ENCODE data around the gene CFAP46. TPM values are rescaled to one million over a fixed set of nuclear protein-coding genes. Genes with fewer than 3 reads are reported as not detected.

The CFAP46 gene
- total and polyA plus RNA-seq, 2 of the 4 experiments (the other 2 are of a cell fraction) = 1.3 to 1.8 TPM

DNA sequence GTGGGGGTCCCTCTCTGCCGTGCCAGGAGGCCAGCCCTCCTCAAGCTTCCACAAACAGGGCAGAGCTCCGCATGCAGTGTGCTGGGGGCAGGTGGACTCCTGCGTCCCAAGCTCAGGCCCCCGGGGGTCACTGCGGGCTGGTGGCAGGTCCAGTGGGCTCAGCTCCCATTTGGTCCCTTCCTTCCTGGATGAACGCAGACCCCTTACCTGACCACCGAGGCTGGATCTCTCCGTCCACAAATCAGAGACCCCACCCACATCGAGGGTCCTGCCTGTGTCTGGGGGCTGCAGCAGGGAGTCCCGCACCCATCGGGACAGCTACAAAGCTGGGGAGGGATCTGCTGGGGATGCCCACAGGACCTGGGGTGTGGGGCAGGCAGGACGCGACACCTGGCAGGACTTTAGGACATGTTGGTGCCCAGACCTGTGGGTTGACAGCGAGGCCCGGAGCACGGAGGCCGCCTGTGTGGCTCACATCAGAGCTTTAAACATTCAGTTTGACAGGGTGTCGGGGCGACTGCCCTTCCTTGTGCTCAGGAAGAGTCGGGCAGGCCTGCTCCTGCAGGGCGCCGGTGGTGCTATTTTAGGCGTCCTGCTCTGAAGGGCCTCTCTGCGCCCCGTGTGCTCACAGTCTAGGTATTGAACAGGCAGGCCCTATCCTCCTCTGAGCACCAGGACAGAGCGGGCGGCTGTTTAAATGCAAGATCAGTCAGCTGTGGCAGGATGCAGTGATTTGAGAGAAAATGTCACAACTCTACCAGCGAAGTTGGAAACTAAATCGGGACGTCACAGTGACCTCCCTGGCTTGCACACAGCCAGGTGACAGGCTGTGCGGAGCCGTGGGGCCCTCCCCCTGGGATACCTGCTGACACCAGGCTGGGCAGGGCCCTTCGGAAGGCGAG, 15.9 kb upstream of the CFAP46 start:
- in situ Hi-C loops (cut with MboI; ENCODE audit: low sequenced_read_pairs) = no loop called here
- CTCF ChIA-PET = no interaction called here

More for the DNA sequence above, 15.9 kb upstream of the CFAP46 start:
- Histone ChIP-seq H2BK20ac (ENCODE audit: low read depth, low read length) (no peak overlapping the region), H3K27me3 (ENCODE audit: control insufficient read depth, insufficient read depth, low read length) (peaks cover 18% of the 10 kb centered on the region), H4K20me1 (ENCODE audit: insufficient read depth, low read length) (no peaks in the 10 kb centered on the region), H3K4me3 (ENCODE audit: insufficient read depth, low read depth, low read length) (no peak overlapping the region), H3K9ac (ENCODE audit: low read depth, low read length) (no peak overlapping the region), H2BK120ac (ENCODE audit: low read depth, low read length) (no peak overlapping the region), H4K5ac (ENCODE audit: low read depth, low read length) (no peak overlapping the region), H2AK9ac (replicated peaks; ENCODE audit: low read depth, low read length, poor library complexity) (no peak overlapping the region), H2BK15ac (ENCODE audit: low read depth, low read length) (no peak overlapping the region), H4K8ac (ENCODE audit: low read depth in 2 of 2, low read length in 2 of 2) (no peak overlapping the region), H2AFZ (replicated peaks; ENCODE audit: low read length, poor library complexity) (peak overlapping the region; percentile 8), H3K18ac (ENCODE audit: low read depth, low read length) (no peak overlapping the region), H3K9me3 (ENCODE audit: control insufficient read depth, insufficient read depth, low read length) (no peaks in the 10 kb centered on the region), H2AK5ac (ENCODE audit: low read depth, low read length) (no peak overlapping the region), H3K4ac (ENCODE audit: low read depth, low read length) (no peak overlapping the region), H3K4me1 (ENCODE audit: control insufficient read depth, insufficient read depth, low read length) (peaks cover 1% of the 10 kb centered on the region; the same call in 1 of the 2 replicates), H3K79me1 (ENCODE audit: low read depth in 1 of 2, low read length in 2 of 2) (no peaks in the 10 kb centered on the region), H3K4me2 (ENCODE audit: low read depth, low read length) (no peak overlapping the region), H3K9me1 (ENCODE audit: insufficient read depth, low read length) (no peaks in the 10 kb centered on the region; the same call in 1 of the 2 replicates), H4K91ac (ENCODE audit: insufficient read depth, low read depth, low read length) (no peak overlapping the region), H2BK5ac (ENCODE audit: low read depth, low read length, poor library complexity, severe bottlenecking) (no peak overlapping the region), H3K23ac (ENCODE audit: low read depth, low read length) (no peak overlapping the region), H3K27ac (ENCODE audit: insufficient read depth, low read length) (no peak overlapping the region), H3K14ac (replicated peaks; ENCODE audit: low read depth, low read length) (no peak overlapping the region), H3K56ac (ENCODE audit: extremely low read depth, insufficient read depth, low read length) (no peak overlapping the region), H3K36me3 (ENCODE audit: control insufficient read depth, insufficient read depth, low read length) (no peaks in the 10 kb centered on the region)
- intact Hi-C loops (cut with micrococcal nuclease) = no loop called here
- DNase-seq (no peak), ATAC-seq (ENCODE audit: low read depth) (no peak)
- BruUV-seq (replicated peaks) = no TSS peak
- dilution Hi-C loops (cut with HindIII; ENCODE audit: low sequenced_read_pairs, unreplicated experiment) = no loop called here
- 54% methylated on average over 15 of the region's 34 CpGs; no CpG with 5 or more reads in 1 of the 2 experiments for WGBS, 2 experiments (ENCODE audit: extremely low coverage in 2 of 2, insufficient read length in 1 of 2)
- POLR2A ChIA-PET (ENCODE audit: unreplicated experiment) = interaction anchor here (0.5 kb wide), 1 partner anchor 1629 kb away, joined by 6 read pairs; no protein-coding TSS in a partner anchor
- no peak for TF ChIP-seq FOS (IDR thresholded peaks at IDR 0.05; ENCODE audit: low read depth, low read length)
- no peak for TF ChIP-seq RCOR1 (IDR thresholded peaks at IDR 0.05; ENCODE audit: insufficient replicate concordance, low read length)
- no peak for TF ChIP-seq MXI1 (IDR thresholded peaks at IDR 0.05; ENCODE audit: borderline replicate concordance, low read depth, low read length)
